ENCODE results near the gene TLL2. TPM values are rescaled to one million over a fixed set of nuclear protein-coding genes. Genes with fewer than 3 reads are reported as not detected.
A peak's percentile ranks its signal among the peaks of the same experiment; 100 is the strongest.

TLL2 gene
- polyA plus RNA-seq, 3 donors: not detected

- Histone ChIP-seq H3K36me3 (replicated peaks in 1 of 2; ENCODE audit: control insufficient read depth in 1 of 2, insufficient read depth in 2 of 2, low read length in 2 of 2) (peaks cover 45 to 97% of the 10 kb centered on the region in 2 donors), H3K27me3 (ENCODE audit: control insufficient read depth in 2 of 2, insufficient read depth in 2 of 2, low read length in 2 of 2) (no peaks in the 10 kb centered on the region), H4K20me1 (ENCODE audit: insufficient read depth, low read length) (peaks cover 60% of the 10 kb centered on the region), H3K4me3 (replicated peaks in 1 of 3; ENCODE audit: low read depth in 2 of 3, low read length in 3 of 3) (no peak overlapping the region), H2AFZ (ENCODE audit: insufficient read depth, low read depth, low read length, poor library complexity, severe bottlenecking) (no peak overlapping the region), H3K4me2 (replicated peaks; ENCODE audit: extremely low read depth, low read length, poor library complexity, severe bottlenecking) (no peak overlapping the region), H3K9ac (ENCODE audit: insufficient read depth, low read length, poor library complexity, severe bottlenecking) (no peak overlapping the region), H3K9me3 (replicated peaks in 1 of 2; ENCODE audit: control insufficient read depth in 1 of 2, insufficient read depth in 1 of 2, low read length in 2 of 2) (no peaks in the 10 kb centered on the region), H3K27ac (ENCODE audit: low read depth in 1 of 2, low read length in 2 of 2) (no peak overlapping the region), H3K4me1 (ENCODE audit: control insufficient read depth in 1 of 2, insufficient read depth in 2 of 2, low read length in 2 of 2) (no peaks in the 10 kb centered on the region), H3K79me2 (ENCODE audit: insufficient read depth, low read length) (peaks cover 6% of the 10 kb centered on the region)
- intact Hi-C loops (cut with micrococcal nuclease): no loop called here
- Mint-ChIP-seq H3K4me3 (no peak overlapping the region), H3K27me3 (ENCODE audit: low read depth in 3 of 3) (no peaks in the 10 kb centered on the region), H3K9me3 (no peaks in the 10 kb centered on the region), H3K27ac (peak overlapping the region in 1 of 7 donors; percentile 22), H3K4me1 (no peaks in the 10 kb centered on the region), H3K36me3 (peaks cover 53 to 55% of the 10 kb centered on the region in 2 donors)
- DNase-seq: no peak
- no peak for TF ChIP-seq CTCF (IDR thresholded peaks at IDR 0.05)
- 100% methylated on average over 1 of the region's 2 CpGs for WGBS (ENCODE audit: insufficient coverage)
These were observed 46.8 kb upstream of the TLL2 start for GRCh38 chr10:96560489-96560888.

- no peaks in the 10 kb centered on the region for H3K79me2 ChIP-seq (ENCODE audit: insufficient read depth, low read length)
- intact Hi-C loops (cut with micrococcal nuclease): no loop called here
- 100% methylated on average over 1 of the region's 1 CpG for WGBS (ENCODE audit: insufficient coverage)
- H3K9ac ChIP-seq (ENCODE audit: insufficient read depth, low read length, poor library complexity, severe bottlenecking): no peak overlapping the region
- Mint-ChIP-seq H3K36me3 (peaks cover 35 to 36% of the 10 kb centered on the region in 2 donors), H3K4me3 (no peak overlapping the region), H3K27ac (no peak overlapping the region), H3K27me3 (ENCODE audit: low read depth in 3 of 3) (no peaks in the 10 kb centered on the region), H3K4me1 (no peaks in the 10 kb centered on the region), H3K9me3 (no peaks in the 10 kb centered on the region)
- H3K4me1 ChIP-seq (ENCODE audit: control insufficient read depth in 1 of 2, insufficient read depth in 2 of 2, low read length in 2 of 2): no peaks in the 10 kb centered on the region
- H3K9me3 ChIP-seq (replicated peaks in 1 of 2; ENCODE audit: control insufficient read depth in 1 of 2, insufficient read depth in 1 of 2, low read length in 2 of 2): no peaks in the 10 kb centered on the region
- no peak overlapping the region for H3K27ac ChIP-seq (ENCODE audit: low read depth in 1 of 2, low read length in 2 of 2)
- no peak overlapping the region for H2AFZ ChIP-seq (ENCODE audit: insufficient read depth, low read depth, low read length, poor library complexity, severe bottlenecking)
- DNase-seq: no peak
- no peaks in the 10 kb centered on the region for H3K27me3 ChIP-seq (ENCODE audit: control insufficient read depth in 2 of 2, insufficient read depth in 2 of 2, low read length in 2 of 2)
- H3K36me3 ChIP-seq (replicated peaks in 1 of 2; ENCODE audit: control insufficient read depth in 1 of 2, insufficient read depth in 2 of 2, low read length in 2 of 2): peaks cover 64 to 96% of the 10 kb centered on the region in 2 donors
- peak; percentile 22 for TF ChIP-seq CTCF (IDR thresholded peaks at IDR 0.05)
- H3K4me3 ChIP-seq (replicated peaks in 1 of 3; ENCODE audit: low read depth in 2 of 3, low read length in 3 of 3): no peak overlapping the region
- peaks cover 30% of the 10 kb centered on the region for H4K20me1 ChIP-seq (ENCODE audit: insufficient read depth, low read length)
- H3K4me2 ChIP-seq (replicated peaks; ENCODE audit: extremely low read depth, low read length, poor library complexity, severe bottlenecking): no peak overlapping the region
These were observed 42.3 kb upstream of the TLL2 start for GRCh38 chr10:96556003-96556402.
